Mammary epithelial cell (primary cell): ENCODE measurements around the gene TCF19.

Experiments used
- CTCF ChIP-seq, 2 donors: IDR thresholded peaks in 1 of 2; conservative IDR thresholded peaks in 1 of 2; 2 replicates each; pipeline ENCODE4 v1.5.1; 2011 to 2012; ENCODE audit warnings: inconsistent platforms in 2 of 2, low read length in 2 of 2, mild to moderate bottlenecking in 2 of 2, control low read depth in 1 of 2, low read depth in 1 of 2; ENCODE audit not compliant: insufficient read depth in 1 of 2; ENCODE audit errors: extremely low read depth in 1 of 2
- EZH2 ChIP-seq: IDR thresholded peaks from 2 replicates; pipeline ENCODE4 v1.6.1; 2012; ENCODE audit warnings: low read length, inconsistent platforms, borderline replicate concordance

GRCh38 chr6:31142361-31142761, 16.0 kb upstream of the TCF19 start:
- TF ChIP-seq CTCF (conservative IDR thresholded peaks at IDR 0.05 in 1 of 2, IDR thresholded peaks at IDR 0.05 in 1 of 2; ENCODE audit: extremely low read depth in 1 of 2, insufficient read depth in 1 of 2, low read depth in 1 of 2, low read length in 2 of 2) (no peak), EZH2 (no peak)
